ENCODE measurements around the gene ST6GAL1. TPM values are rescaled to one million over a fixed set of nuclear protein-coding genes. Genes with fewer than 3 reads are reported as not detected.

ST6GAL1 gene
- total and polyA plus RNA-seq, 2 of the 4 experiments (the other 2 are of a cell fraction), result 1.4 to 2.9 TPM

GRCh38 chr3:186988806-186989205 is 58.5 kb downstream of the ST6GAL1 start:
- no peak overlapping the region for H3K18ac ChIP-seq (ENCODE audit: low read depth, low read length)
- TF ChIP-seq MAZ (IDR thresholded peaks at IDR 0.05; ENCODE audit: borderline replicate concordance, low read depth, low read length) (no peak), MXI1 (IDR thresholded peaks at IDR 0.05; ENCODE audit: borderline replicate concordance, low read depth, low read length) (no peak), CEBPB (IDR thresholded peaks at IDR 0.05; ENCODE audit: low read depth, low read length) (no peak), ELK1 (IDR thresholded peaks at IDR 0.05; ENCODE audit: borderline replicate concordance, low read depth, low read length) (no peak), SMC3 (IDR thresholded peaks at IDR 0.05; ENCODE audit: low read depth, low read length) (no peak)
- ChIA-PET CTCF (interaction anchor here (0.9 kb wide), 1 partner anchor 30 kb away, joined by 4 read pairs; no protein-coding TSS in a partner anchor), POLR2A (ENCODE audit: unreplicated experiment) (no interaction called here)
- no peaks in the 10 kb centered on the region for H3K9me1 ChIP-seq (ENCODE audit: insufficient read depth, low read length)
- no peak overlapping the region for H3K9ac ChIP-seq (ENCODE audit: low read depth, low read length)
- H2BK20ac ChIP-seq (ENCODE audit: low read depth, low read length), result no peak overlapping the region
- H2BK15ac ChIP-seq (ENCODE audit: low read depth, low read length), result no peak overlapping the region
- H3K23ac ChIP-seq (ENCODE audit: low read depth, low read length), result no peak overlapping the region
- no peaks in the 10 kb centered on the region for H3K36me3 ChIP-seq (ENCODE audit: control insufficient read depth, insufficient read depth, low read length)
- whole genome bisulfite sequencing, 2 experiments (ENCODE audit: extremely low coverage in 2 of 2, insufficient read length in 1 of 2), result no CpG with 5 or more reads among the region's 3 CpGs
- H2AFZ ChIP-seq (replicated peaks; ENCODE audit: low read length, poor library complexity), result no peak overlapping the region
- no peak overlapping the region for H3K4me2 ChIP-seq (ENCODE audit: low read depth, low read length)
- no peak overlapping the region for H3K27ac ChIP-seq (ENCODE audit: insufficient read depth, low read length)
- no peak for ATAC-seq (ENCODE audit: low read depth)
- no peaks in the 10 kb centered on the region for H4K20me1 ChIP-seq (ENCODE audit: insufficient read depth, low read length)
- dilution Hi-C loops (cut with HindIII; ENCODE audit: low sequenced_read_pairs, unreplicated experiment), result no loop called here
- H2AK9ac ChIP-seq (replicated peaks; ENCODE audit: low read depth, low read length, poor library complexity), result no peak overlapping the region
- H3K4me1 ChIP-seq (ENCODE audit: control insufficient read depth, insufficient read depth, low read length), result peaks cover 1% of the 10 kb centered on the region; the same call in 1 of the 2 replicates
- intact Hi-C loops (cut with micrococcal nuclease), result no loop called here
- H2AK5ac ChIP-seq (ENCODE audit: low read depth, low read length), result no peak overlapping the region
- H4K5ac ChIP-seq (ENCODE audit: low read depth, low read length), result no peak overlapping the region
- in situ Hi-C loops (cut with MboI; ENCODE audit: low sequenced_read_pairs), result no loop called here
- no peaks in the 10 kb centered on the region for H3K79me1 ChIP-seq (ENCODE audit: low read depth in 1 of 2, low read length in 2 of 2)
- no peak overlapping the region for H4K8ac ChIP-seq (ENCODE audit: low read depth in 2 of 2, low read length in 2 of 2)
- no peak overlapping the region for H2BK120ac ChIP-seq (ENCODE audit: low read depth, low read length)
- H3K27me3 ChIP-seq (ENCODE audit: control insufficient read depth, insufficient read depth, low read length), result no peaks in the 10 kb centered on the region
- no peaks in the 10 kb centered on the region for H3K9me3 ChIP-seq (ENCODE audit: control insufficient read depth, insufficient read depth, low read length)
- H2BK5ac ChIP-seq (ENCODE audit: low read depth, low read length, poor library complexity, severe bottlenecking), result no peak overlapping the region
- no peak overlapping the region for H3K56ac ChIP-seq (ENCODE audit: extremely low read depth, insufficient read depth, low read length)
- H4K91ac ChIP-seq (ENCODE audit: insufficient read depth, low read depth, low read length), result no peak overlapping the region
- H3K14ac ChIP-seq (replicated peaks; ENCODE audit: low read depth, low read length), result no peak overlapping the region
- H3K4me3 ChIP-seq (ENCODE audit: insufficient read depth, low read depth, low read length), result no peak overlapping the region
- no TSS peak for BruUV-seq (replicated peaks)
- DNase-seq, result no peak
- no peak overlapping the region for H3K4ac ChIP-seq (ENCODE audit: low read depth, low read length)
